ENCODE data around the gene KLHDC7B.

The KLHDC7B gene

DNA sequence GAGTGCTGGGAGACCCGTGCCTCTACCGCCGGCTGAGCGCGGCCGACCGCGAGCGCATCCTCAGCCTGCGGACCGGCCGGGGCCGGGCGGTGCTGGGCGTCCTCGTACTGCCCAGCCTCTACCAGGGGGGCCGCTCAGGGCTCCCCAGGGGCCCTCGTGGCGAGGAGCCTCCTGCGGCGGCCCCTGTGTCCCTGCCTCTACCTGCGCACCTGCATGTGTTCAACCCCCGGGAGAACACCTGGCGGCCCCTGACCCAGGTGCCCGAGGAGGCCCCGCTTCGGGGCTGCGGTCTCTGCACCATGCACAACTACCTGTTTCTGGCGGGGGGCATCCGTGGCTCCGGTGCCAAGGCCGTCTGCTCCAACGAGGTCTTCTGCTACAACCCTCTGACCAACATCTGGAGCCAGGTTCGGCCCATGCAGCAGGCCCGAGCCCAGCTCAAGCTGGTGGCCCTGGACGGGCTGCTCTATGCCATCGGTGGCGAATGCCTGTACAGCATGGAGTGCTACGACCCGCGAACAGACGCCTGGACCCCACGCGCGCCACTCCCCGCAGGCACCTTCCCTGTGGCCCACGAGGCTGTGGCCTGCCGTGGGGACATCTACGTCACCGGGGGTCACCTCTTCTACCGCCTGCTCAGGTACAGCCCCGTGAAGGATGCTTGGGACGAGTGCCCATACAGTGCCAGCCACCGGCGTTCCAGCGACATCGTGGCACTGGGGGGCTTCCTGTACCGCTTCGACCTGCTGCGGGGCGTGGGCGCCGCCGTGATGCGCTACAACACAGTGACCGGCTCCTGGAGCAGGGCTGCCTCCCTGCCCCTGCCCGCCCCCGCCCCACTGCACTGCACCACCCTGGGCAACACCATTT lies 3.5 kb downstream of the KLHDC7B start:
- DNase-seq = no peak

DNA sequence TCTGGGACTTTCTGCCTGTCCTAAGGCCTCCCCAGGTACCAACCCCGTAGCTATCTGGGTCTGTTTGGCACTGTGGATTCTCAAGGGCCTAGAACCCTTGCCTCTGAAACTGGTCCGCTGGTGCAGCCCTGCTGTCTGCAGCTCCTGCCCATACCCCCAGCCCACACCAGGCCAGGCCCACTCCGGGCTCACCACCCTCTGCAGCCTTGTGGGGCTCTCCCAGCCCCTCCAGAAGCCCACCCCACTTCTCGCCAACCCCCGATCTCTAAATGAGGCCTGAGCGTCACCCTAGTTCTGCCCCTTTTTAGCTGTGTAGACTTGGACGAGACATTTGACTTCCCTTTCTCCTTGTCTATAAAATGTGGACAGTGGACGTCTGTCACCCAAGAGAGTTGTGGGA lies 4.7 kb downstream of the KLHDC7B start:
- no peak for DNase-seq

DNA sequence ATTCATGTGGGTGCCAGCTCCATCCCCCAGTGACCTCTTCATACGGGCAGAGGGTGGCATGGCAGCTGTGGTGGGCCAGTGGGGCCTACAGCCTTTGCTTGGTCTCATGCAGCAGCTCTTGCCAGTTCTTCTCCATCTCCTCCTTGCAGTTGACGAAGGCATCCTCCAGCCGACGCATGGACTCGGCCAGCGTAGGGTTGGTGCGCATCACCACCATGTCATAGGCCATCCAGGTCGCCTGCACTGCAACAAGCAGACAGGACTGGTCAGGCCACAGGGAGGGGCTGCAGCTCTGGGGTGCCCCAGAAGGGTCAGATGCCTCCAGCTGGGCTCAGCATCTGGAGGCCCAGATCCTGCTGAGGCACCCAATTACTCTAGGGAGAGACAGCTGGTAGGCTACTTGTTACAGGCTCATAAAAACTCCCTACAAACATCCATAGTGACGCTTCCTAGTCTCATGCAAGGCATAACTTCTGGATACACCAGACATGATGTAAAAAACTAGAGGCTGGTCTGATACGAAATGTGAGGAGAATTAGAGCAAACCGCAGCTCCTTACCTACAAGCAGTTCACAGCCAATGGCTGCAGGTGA lies 5.6 kb downstream of the KLHDC7B start:
- no peak for DNase-seq

DNA sequence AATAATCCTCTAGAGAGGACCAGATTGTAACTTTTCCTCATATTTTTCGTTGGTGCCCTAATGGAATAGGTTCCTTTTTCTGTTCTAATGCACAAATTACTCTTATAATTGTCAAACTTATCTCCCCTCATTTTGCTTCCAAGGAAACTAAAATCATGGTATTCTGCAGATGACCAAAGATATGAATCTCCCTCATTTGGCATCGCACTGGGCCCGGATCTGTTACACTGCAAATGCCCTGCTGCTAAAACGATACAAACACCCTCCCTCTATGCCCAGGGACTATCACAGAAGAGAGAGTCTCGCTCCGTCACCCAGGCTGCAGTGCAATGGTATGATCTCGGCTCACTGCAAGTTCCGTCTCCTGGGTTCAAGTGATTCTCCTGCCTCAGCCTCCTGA lies 7.6 kb downstream of the KLHDC7B start:
- DNase-seq = no peak

DNA sequence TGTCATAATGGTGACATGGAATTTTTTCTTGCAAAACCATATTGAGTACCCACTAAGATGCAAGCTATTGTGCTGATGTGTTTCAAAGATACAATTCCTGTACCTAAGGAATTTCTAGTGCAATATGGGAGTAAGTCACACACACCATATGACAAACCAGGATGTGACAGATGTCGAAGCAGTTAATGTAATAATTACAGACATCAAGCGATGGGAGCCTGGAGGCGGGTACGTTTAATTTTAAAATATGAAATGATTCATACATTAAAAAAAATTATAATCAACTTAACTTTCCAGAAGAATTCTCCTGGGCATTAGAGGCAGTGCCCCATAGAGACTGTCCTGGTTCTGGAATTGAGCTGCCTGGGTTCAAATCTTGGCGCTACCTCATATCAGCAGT lies 11.0 kb downstream of the KLHDC7B start:
- DNase-seq = no peak

DNA sequence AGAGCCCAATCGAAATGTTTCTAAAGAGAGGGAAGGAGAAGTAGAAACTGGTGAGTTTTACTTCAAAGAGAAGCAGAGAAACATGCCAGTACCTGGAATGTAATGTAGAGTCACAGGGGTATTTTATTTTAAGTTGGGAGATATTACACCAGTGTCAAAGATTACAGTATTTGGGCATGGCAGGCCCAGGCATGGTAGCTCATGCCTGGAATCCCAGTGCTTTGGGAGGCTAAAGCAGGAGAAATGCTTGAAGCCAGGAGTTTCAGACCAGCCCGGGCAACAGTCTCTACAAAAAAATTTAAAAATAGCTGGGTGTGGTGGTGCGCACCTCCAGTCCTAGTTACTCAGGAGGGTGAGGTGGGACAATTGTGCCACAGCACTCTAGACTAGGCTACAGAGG lies 14.3 kb downstream of the KLHDC7B start:
- no peak for DNase-seq

DNA sequence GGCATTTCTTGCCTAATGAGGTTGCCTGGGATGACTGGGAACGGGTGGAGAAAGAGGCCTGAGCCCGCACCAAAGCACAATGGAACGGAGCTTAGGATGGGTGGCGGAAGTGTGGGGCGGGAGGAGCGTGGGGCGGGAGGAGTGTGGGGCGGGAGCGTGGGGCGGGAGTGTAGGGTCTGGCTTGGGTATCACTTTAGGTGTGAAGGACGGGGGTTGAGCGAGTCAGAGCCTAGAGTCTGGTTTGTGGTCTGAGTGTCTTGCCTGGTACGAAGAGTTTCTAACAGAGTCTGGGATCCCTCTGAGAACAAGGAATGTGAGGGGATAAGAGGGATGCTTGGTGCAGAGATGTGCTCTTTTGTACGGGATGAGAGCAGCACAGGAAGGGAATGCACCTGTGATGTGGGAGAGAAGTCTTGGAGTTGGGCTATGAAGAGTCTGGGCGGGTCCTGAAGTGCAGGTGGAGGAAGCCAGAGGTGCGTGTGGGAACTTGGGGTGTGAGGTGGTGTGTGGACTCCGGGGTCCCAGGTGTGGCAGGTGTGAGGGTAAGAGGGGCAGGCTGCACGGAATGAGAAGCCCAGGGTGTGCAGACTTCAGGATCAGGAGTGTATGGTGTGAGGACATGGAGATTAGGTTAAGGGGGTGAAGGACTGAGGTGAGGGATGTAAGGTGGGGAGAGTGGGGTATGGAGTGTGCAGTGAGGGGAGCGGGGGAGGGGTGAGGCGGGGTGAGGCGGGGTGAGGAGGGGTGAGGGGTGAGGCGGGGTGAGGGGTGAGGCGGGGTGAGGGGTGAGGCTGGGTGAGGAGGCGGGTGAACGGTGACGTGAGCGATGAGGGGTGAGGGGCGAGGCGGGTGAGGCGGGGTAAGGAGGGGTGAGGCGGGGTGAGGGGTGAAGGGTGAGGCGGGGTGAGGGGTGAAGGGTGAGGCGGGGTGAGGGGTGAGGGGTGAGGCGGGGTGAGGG lies 16.0 kb downstream of the KLHDC7B start:
- DNase-seq = no peak

DNA sequence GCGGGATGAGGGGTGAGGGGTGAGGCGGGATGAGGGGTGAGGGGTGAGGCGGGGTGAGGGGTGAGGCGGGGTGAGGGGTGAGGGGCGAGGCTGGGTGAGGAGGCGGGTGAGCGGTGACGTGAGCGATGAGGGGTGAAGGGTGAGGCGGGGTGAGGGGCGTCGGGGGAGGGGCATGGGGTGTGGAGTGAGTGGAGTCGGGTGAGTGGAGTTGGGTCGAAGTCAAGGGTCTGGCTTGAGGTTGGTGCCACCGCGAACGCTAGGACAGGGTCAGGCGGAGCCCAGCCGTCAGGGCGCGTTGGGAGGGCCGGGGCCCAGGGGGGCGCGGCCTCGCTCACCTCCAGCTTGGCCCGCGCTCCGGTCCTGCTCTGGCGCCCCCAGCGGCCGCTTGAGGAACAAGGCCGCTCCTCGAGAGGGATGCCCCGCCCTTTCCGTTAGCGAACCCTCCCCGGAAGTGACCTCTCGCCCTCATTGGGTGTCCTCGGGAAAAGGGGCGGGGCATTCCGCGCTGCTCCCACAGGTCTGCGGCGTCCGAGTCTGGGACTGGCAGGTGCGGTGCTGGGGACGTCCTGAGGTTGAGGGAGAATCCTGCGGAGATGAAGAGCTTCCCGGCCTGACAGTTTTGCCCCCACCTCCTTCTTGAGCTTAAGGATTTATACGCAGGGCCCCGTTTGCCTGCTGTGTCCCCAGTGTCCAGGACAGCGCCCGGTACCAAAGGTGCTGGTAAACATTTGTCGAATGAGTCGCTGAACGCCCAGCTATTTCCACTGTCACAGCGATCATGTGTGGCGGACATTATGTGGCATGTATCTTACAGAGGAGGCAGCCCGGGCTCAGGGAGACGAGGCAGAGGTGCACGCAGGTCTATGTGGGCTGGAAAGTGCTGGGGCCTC lies 17.1 kb downstream of the KLHDC7B start, which contains the start of gene SYCE3:
TSS of gene SYCE3 (minus strand) at position 397 of the 890 bp plus-strand sequence. CDS start 6,514 bp downstream, outside the sequence.
- peak; percentile 92 to 94 for DNase-seq

DNA sequence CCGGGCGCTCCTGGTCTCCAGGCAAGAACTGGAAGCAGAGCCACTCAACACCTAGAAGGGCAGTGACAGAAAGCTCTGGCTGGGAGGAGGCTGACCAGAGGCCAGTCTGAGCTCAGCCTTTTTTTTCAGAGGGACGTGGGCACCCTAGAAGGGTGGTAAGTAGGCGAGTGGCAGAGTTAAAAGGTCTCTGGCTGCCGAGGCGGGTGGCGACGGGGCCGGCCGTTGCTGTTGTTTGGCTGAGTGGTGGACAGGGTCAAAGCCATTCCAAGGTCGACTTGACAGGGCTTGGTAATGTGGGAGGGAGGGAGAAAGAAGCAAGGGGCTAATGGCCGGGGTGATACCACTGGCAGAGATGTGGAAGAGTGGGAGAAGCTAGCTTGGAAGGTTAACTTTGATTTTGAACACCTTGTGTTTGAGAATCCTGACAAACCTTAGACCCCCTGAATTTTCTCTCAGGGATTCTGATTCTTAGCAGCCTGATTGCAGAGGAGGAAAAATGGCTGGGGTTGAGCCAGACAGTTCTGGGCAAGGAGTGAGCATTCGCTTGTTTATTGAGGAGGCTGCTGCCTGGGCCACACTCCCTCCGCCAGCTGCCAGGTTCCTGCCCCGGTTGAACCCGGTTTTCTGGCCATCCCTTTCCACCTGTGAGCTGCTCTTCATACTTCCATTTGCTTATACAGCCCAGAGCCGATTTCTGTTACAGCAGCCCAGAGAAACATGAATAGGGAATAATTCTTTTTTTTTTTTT lies 17.9 kb downstream of the KLHDC7B start:
- DNase-seq = no peak

DNA sequence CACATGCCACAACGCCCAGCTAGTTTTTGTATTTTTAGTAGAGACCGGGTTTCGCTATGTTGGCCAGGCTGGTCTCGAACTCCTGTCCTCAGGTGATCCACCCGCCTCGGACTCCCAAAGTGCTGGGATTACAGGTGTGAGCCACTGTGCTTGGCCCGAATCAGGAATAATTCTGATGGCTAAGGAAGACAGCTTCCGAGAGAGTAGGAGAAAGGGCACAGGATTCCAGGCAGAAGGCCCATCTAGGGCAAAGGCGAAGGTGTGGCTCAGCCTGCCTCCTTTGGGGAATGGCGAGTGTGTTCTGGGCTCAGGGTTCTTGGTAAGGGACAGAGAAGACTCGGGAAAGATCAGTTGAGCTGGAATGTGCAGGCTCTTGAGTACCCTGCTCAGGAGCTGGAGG lies 18.6 kb downstream of the KLHDC7B start:
- DNase-seq = no peak

DNA sequence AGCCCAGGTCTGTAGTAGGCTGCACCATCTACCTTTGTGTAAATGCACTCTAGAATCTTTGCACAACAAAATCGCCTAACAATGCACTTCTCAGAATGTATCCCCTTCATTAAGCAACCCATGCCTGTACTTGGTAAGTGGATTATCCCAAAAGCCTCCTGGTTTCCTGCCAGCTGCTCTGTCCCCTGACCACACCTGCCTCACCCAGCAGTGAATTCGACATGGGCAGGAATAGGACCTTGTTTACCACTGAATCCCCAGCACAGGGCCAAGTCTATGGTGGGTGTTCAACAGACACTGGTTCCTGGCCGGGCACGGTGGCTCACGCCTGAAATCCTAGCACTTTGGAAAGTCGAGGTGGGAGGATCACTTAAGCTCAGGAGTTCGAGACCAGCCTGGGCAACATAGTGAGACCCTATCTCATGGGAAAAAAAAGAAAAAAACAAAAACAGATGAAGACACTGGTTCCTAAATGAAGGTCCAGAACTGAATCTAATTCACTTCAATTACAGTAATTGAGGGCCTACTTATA lies 22.1 kb downstream of the KLHDC7B start:
- DNase-seq = no peak

DNA sequence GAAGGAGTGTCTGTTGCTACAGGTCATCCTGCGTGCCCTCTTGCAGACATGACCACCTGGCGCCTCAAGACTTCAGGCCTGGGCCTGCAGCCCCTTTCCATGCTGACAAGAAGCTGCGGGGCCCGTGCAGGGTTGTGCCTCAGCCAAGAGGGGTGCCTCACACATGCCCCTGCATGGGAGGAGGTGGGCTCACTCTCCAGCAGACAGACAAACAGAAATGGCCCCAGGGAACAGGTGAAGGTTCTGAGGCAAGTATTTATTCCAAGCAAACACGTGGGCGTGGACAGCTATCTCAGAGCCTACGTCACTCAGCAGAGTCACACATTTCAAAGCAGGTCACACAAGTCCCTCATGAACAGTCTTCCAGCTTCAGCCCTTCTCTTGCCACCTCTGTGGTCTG lies 22.9 kb downstream of the KLHDC7B start:
- DNase-seq = no peak

DNA sequence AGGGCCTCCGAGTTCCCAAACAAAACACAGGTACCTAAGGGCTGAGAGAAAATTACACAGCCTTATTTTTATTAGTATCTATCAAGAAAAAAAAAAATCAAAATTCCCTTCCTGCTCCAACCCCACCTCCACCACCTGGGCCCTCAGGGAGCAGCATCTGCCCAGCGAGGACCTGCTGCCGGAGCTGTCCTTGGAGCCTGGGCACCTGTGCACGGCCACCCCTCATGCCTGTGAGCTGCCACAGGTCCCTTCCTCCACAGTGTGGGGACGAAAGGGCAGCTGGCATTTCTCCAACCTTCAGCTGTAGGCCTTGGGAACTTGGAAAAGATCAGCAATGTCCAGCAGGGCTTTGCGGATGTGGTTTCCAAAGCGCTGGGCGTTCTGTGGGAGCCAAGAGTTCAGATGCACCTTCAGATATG lies 23.4 kb downstream of the KLHDC7B start:
- DNase-seq = no peak

DNA sequence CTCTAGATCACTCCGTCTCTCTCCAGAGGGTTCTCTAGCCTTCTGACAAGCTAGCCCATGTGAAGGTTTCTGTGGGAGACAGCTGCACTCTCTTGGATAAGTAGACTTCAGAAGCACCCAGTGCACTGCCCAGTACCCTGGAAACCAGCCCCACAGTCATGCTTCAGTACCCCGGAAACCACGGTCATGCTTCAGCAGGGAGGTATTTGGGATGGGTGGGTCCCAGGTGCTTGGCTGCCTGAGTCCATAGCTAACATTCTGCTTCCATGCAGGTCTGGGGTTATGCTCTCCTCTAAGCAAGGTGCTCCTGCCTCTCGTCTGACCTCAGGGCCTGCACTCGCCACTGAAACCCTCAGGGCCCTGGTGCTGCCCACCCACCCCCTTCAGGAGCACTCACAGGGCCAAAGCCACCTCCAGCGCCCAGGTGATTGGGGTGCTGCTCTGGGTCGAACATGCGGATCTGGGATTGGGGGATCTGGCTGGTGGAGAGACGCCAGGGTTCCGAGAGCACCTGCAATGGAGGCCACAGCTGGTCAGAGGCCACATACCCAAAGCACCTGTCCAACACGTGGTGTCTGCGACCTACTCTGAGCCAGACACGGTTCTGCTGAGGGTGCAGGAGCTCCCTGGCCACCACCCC lies 24.3 kb downstream of the KLHDC7B start:
- no peak for DNase-seq

DNA sequence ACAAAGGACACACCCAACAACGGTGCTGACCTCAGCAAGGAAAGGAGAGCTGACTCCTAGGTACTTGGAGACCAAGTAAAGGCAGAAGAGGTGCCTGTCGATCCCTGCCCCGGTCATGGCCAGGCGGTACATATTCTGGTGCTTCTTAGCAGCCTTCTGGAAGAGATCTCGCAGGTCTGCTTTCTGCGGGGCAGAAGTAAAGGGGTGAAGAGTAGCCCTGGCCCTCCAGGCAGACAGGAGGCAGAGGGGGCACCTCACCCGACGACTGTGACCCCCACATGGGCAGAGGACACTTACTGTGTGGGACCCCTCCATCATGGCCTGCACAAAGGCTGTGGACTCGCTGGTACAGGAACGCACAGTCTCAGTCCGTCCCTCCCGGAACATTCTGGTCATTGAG lies 25.2 kb downstream of the KLHDC7B start:
- DNase-seq = no peak

DNA sequence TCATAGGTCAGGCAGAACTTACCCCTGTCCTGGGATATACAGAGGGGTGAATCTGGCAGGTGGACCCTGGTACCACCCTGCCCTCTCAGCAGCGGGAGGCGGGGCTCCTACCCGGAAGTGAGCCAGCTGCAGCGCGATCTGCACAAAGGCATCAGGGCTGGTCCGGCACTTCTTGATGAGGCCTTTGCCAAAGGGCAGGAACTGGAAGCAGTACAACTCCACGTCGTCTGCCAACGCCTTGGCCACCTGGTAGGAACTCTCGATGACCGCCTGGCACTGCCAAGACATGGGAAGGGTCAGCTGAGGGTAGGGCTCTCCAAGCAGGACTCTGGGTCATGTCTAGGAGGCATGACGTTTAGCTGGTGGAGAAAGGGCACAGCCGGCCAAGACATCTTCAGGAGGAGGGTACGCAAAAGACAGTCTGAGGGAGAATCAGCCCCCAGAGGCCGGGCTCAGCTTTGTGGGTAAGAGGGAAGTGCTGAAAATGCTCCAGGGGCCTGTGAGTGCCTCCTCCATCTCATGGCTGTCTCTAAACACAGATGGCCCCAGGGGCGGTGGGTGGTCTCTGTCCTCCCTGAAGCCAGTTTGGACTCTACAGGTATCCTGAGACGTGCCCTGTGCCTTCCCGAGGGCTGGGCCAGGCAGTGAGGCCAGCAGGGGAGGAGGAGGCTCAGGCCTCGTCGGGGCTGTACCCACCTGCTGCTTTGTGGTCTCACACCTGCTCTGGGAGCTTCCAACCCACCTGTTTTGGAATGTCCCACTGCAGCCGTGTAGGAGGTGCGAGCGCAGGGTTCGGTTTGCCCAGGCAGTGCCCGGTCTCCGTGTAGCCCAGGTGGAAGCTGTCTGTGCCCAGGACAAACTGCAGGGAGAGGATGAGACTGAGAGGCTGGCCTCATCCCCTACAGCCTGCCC lies 25.8 kb downstream of the KLHDC7B start:
- DNase-seq = no peak

DNA sequence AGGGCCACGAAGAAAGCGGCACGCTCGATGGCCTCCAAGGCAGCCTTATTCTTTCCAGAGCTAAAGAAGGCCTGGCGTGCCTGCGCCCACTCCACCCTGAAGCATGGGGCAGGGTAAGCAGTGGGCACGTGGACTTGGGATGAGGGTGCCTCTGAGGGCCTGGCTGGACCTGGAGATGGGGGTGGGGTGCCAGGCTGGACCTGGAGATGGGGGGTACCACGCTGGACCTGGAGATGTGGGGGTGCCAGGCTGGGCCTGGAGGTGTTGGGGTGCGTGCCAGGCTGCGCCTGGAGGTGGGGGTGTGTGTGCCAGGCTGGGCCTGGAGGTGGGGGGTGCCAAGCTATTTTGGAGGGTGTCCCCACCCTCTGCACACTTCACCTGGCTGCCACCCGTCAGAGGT lies 27.3 kb downstream of the KLHDC7B start:
- no peak for DNase-seq

DNA sequence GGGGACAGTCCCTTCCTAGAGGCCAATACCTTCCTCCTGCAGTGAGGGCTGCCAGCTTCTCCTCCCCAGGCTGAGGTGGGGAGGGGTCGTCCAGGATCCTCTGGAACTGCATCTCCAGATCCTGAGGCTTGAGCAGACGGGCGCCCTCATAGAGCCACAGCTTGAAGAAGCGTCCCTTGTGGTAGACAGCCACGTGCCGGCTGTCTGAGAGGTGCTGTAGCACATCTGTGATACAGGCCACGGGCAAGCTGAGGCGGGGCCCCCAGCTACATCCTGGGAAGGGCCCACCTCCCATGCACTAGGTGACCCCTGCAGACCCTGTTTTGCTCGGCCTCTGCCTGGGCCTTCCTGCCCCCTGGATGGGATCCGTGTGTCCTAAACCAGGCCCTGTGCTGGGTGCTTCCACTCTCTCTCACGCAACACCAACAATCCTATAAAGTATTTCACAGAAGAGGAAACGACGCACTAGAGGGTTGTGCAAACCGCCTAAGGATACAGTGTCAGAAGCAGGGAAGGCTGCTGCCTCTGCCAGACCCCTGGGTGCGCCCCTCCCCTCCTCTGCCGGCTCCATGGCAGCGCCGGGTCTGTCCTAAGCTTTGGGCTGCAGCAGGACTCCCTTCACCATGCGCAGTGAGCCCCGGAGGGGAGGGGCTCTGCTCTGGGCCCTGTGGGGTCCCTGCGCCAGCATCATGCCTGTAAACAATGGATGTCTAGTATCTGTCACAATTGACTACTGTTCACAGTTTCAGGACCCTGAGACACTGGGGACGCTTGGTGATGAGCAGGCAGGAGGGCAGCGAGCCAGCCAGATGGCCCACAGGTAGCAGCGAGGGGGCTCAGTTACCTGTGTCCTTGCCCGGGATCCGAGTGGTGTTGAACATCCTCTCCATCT lies 28.0 kb downstream of the KLHDC7B start:
- no peak for DNase-seq

DNA sequence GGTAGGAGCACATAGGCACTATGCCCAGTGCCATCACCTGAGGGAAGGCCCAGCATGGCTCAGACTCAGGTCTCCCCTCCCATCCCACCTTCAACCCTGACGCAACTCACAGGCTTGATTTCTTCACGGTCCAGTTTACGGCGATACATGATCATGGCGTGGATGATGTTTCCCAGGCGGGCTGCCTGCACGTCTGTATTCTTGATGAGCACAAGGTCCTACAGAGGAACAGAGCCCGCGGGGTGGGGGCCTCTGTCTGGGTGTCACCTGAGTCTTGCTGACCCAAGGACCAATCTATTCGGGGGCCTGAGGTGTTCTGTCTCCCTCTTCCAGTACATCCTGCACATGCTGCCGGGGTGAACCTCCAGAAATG lies 28.7 kb downstream of the KLHDC7B start:
- no peak for DNase-seq
